ENCODE results near the gene ATXN1.

DNA sequence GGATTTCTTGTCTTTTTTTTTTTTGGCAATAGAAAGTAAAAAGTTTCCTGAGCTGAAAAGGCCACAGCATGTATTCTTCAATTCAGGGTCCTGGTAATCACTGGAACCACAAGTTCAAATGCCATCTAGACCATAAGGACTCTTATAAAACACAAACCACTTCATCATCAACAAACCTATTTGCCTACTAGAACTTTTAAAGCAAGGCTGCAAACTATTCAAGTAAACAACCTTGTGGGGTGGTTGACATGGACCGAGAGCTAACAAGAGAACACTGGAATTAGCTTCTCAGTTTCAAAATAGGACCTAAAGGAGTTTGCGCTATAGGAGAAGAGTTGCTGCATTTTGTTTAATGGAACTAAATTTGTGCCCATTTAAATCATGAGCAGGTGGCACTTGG lies 215.9 kb downstream of the ATXN1 start:
- TF ChIP-seq, protein P1, sequence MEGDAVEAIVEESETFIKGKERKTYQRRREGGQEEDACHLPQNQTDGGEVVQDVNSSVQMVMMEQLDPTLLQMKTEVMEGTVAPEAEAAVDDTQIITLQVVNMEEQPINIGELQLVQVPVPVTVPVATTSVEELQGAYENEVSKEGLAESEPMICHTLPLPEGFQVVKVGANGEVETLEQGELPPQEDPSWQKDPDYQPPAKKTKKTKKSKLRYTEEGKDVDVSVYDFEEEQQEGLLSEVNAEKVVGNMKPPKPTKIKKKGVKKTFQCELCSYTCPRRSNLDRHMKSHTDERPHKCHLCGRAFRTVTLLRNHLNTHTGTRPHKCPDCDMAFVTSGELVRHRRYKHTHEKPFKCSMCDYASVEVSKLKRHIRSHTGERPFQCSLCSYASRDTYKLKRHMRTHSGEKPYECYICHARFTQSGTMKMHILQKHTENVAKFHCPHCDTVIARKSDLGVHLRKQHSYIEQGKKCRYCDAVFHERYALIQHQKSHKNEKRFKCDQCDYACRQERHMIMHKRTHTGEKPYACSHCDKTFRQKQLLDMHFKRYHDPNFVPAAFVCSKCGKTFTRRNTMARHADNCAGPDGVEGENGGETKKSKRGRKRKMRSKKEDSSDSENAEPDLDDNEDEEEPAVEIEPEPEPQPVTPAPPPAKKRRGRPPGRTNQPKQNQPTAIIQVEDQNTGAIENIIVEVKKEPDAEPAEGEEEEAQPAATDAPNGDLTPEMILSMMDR (conservative IDR thresholded peaks at IDR 0.05; ENCODE audit: low read depth, low read length), result no peak
- TF ChIP-seq EZH2phosphoT487 (IDR thresholded peaks at IDR 0.05; ENCODE audit: borderline replicate concordance, low read length), result no peak

Data from PC-3 (cell line).